ENCODE results near the gene SARDH. TPM values are rescaled to one million over a fixed set of nuclear protein-coding genes. Genes with fewer than 3 reads are reported as not detected.

Gene SARDH
- polyA plus RNA-seq, 3 donors = not detected

DNA sequence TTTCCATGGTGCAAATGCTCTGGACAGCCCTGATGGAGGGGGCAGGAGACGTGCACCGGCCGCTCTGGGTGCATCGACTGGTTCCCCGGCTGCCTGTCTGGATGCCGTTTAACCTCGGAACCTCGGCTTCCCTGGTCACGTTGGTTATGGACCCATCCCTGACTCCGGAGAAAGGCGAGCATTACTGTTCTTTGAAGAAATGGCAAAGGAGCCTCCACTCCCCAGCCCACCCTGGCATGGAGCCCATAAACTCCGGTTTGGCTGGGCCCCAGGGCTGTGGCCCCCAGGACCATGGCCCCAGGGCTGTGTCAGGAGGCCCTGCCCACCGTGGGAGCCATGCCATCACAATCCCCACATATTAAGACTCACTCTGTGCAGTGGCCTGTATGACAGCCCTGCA is 73.1 kb downstream of the SARDH start:
- 97% methylated on average over 9 of the region's 13 CpGs for WGBS (ENCODE audit: insufficient coverage)
- no peak overlapping the region for H3K4me3 ChIP-seq (replicated peaks in 1 of 3; ENCODE audit: low read depth in 2 of 3, low read length in 3 of 3)
- intact Hi-C loops (cut with micrococcal nuclease) = no loop called here
- Mint-ChIP-seq H3K4me3 (no peak overlapping the region), H3K4me1 (no peaks in the 10 kb centered on the region), H3K36me3 (no peaks in the 10 kb centered on the region), H3K9me3 (peaks cover 0 to 2% (median 0%) of the 10 kb centered on the region in 7 donors), H3K27ac (no peak overlapping the region), H3K27me3 (ENCODE audit: low read depth in 3 of 3) (peaks cover 9 to 16% (median 13%) of the 10 kb centered on the region in 3 donors)
- no peaks in the 10 kb centered on the region for H3K79me2 ChIP-seq (ENCODE audit: insufficient read depth, low read length)
- TF ChIP-seq, protein P1, sequence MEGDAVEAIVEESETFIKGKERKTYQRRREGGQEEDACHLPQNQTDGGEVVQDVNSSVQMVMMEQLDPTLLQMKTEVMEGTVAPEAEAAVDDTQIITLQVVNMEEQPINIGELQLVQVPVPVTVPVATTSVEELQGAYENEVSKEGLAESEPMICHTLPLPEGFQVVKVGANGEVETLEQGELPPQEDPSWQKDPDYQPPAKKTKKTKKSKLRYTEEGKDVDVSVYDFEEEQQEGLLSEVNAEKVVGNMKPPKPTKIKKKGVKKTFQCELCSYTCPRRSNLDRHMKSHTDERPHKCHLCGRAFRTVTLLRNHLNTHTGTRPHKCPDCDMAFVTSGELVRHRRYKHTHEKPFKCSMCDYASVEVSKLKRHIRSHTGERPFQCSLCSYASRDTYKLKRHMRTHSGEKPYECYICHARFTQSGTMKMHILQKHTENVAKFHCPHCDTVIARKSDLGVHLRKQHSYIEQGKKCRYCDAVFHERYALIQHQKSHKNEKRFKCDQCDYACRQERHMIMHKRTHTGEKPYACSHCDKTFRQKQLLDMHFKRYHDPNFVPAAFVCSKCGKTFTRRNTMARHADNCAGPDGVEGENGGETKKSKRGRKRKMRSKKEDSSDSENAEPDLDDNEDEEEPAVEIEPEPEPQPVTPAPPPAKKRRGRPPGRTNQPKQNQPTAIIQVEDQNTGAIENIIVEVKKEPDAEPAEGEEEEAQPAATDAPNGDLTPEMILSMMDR (IDR thresholded peaks at IDR 0.05) = no peak
- H2AFZ ChIP-seq (ENCODE audit: insufficient read depth, low read depth, low read length, poor library complexity, severe bottlenecking) = no peak overlapping the region
- no peak overlapping the region for H3K27ac ChIP-seq (ENCODE audit: low read depth in 1 of 2, low read length in 2 of 2)
- no peak overlapping the region for H3K9ac ChIP-seq (ENCODE audit: insufficient read depth, low read length, poor library complexity, severe bottlenecking)
- H3K27me3 ChIP-seq (ENCODE audit: control insufficient read depth in 2 of 2, insufficient read depth in 2 of 2, low read length in 2 of 2) = peaks cover 0 to 3% of the 10 kb centered on the region in 2 donors
- H3K9me3 ChIP-seq (replicated peaks in 1 of 2; ENCODE audit: control insufficient read depth in 1 of 2, insufficient read depth in 1 of 2, low read length in 2 of 2) = no peaks in the 10 kb centered on the region
- no peaks in the 10 kb centered on the region for H4K20me1 ChIP-seq (ENCODE audit: insufficient read depth, low read length)
- no peak overlapping the region for H3K4me2 ChIP-seq (replicated peaks; ENCODE audit: extremely low read depth, low read length, poor library complexity, severe bottlenecking)
- no peaks in the 10 kb centered on the region for H3K4me1 ChIP-seq (ENCODE audit: control insufficient read depth in 1 of 2, insufficient read depth in 2 of 2, low read length in 2 of 2)
- H3K36me3 ChIP-seq (replicated peaks in 1 of 2; ENCODE audit: control insufficient read depth in 1 of 2, insufficient read depth in 2 of 2, low read length in 2 of 2) = no peaks in the 10 kb centered on the region
- DNase-seq = no peak

DNA sequence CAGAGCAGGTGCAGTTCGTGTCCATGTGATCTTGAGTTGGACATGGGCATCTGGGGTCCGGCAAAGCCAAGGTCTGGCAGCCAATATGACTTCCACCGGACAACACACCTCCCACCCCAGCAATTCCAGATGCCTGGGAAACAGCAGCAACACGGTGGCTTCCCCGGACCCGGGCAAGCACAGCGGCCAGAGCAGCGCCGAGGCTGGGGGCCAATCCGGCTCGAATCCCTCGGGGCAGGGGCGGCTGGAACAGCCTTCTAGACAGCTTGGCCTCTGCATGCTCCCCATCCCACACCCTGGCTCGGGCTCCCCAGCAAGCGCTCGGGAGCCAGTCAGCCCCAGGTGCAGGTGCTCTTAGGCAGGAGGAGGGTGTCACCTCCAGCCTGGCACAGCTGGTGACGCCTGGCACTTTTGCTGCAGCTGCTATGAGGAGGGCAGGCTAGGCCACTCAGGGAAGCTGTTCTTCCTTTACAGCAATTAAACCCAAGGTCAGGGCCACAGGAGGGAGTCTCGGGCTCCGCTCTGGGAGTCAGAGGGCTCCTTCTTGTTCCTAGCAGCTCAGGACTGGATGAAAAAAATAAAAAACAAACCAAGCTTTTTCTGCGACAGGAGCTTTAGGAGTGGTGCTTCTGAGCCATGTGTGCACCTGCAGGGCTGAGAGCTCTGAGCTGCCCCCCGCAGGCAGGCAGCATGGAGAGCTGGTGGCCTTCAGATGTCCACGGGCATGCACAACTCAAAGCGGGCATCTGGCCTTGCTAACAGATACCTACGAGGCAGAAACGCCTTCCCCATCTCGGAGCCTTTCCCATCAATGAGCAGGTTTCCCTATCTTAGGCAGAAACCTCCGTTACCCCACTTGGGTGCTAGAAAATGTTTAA is 73.7 kb downstream of the SARDH start:
- Mint-ChIP-seq H3K27me3 (ENCODE audit: low read depth in 3 of 3) (peaks cover 16 to 21% (median 18%) of the 10 kb centered on the region in 3 donors), H3K27ac (no peak overlapping the region), H3K4me1 (no peaks in the 10 kb centered on the region), H3K9me3 (peaks cover 0 to 2% (median 0%) of the 10 kb centered on the region in 7 donors), H3K36me3 (no peaks in the 10 kb centered on the region), H3K4me3 (no peak overlapping the region)
- H3K27me3 ChIP-seq (ENCODE audit: control insufficient read depth in 2 of 2, insufficient read depth in 2 of 2, low read length in 2 of 2) = peaks cover 0 to 10% of the 10 kb centered on the region in 2 donors
- H3K9ac ChIP-seq (ENCODE audit: insufficient read depth, low read length, poor library complexity, severe bottlenecking) = no peak overlapping the region
- H4K20me1 ChIP-seq (ENCODE audit: insufficient read depth, low read length) = no peaks in the 10 kb centered on the region
- H3K27ac ChIP-seq (ENCODE audit: low read depth in 1 of 2, low read length in 2 of 2) = no peak overlapping the region
- H3K9me3 ChIP-seq (replicated peaks in 1 of 2; ENCODE audit: control insufficient read depth in 1 of 2, insufficient read depth in 1 of 2, low read length in 2 of 2) = no peaks in the 10 kb centered on the region
- no peak overlapping the region for H3K4me3 ChIP-seq (replicated peaks in 1 of 3; ENCODE audit: low read depth in 2 of 3, low read length in 3 of 3)
- H3K79me2 ChIP-seq (ENCODE audit: insufficient read depth, low read length) = no peaks in the 10 kb centered on the region
- 96% methylated on average over 19 of the region's 27 CpGs for WGBS (ENCODE audit: insufficient coverage)
- no peaks in the 10 kb centered on the region for H3K4me1 ChIP-seq (ENCODE audit: control insufficient read depth in 1 of 2, insufficient read depth in 2 of 2, low read length in 2 of 2)
- DNase-seq = no peak
- no peak overlapping the region for H2AFZ ChIP-seq (ENCODE audit: insufficient read depth, low read depth, low read length, poor library complexity, severe bottlenecking)
- H3K36me3 ChIP-seq (replicated peaks in 1 of 2; ENCODE audit: control insufficient read depth in 1 of 2, insufficient read depth in 2 of 2, low read length in 2 of 2) = no peaks in the 10 kb centered on the region
- intact Hi-C loops (cut with micrococcal nuclease) = no loop called here
- H3K4me2 ChIP-seq (replicated peaks; ENCODE audit: extremely low read depth, low read length, poor library complexity, severe bottlenecking) = no peak overlapping the region
- TF ChIP-seq, protein P1 (IDR thresholded peaks at IDR 0.05) = no peak
